AG10803 (cell line): Measurements from ENCODE around the gene HRH3.

Source experiments
- DNase-seq: peaks from one replicate; pipeline ENCODE4 v3.0.0; 2010; ENCODE audit warnings: low read depth
- H3K4me3 ChIP-seq: 2 replicates; pipeline ENCODE4 v1.5.1; 2011; ENCODE audit warnings: mild to moderate bottlenecking, low read length, control low read depth
- TF ChIP-seq, protein P1 (sequence below): conservative IDR thresholded peaks from 2 replicates; pipeline ENCODE4 v1.5.1; 2011; ENCODE audit warnings: mild to moderate bottlenecking, low read length, control low read depth, inconsistent platforms

The HRH3 gene

DNA sequence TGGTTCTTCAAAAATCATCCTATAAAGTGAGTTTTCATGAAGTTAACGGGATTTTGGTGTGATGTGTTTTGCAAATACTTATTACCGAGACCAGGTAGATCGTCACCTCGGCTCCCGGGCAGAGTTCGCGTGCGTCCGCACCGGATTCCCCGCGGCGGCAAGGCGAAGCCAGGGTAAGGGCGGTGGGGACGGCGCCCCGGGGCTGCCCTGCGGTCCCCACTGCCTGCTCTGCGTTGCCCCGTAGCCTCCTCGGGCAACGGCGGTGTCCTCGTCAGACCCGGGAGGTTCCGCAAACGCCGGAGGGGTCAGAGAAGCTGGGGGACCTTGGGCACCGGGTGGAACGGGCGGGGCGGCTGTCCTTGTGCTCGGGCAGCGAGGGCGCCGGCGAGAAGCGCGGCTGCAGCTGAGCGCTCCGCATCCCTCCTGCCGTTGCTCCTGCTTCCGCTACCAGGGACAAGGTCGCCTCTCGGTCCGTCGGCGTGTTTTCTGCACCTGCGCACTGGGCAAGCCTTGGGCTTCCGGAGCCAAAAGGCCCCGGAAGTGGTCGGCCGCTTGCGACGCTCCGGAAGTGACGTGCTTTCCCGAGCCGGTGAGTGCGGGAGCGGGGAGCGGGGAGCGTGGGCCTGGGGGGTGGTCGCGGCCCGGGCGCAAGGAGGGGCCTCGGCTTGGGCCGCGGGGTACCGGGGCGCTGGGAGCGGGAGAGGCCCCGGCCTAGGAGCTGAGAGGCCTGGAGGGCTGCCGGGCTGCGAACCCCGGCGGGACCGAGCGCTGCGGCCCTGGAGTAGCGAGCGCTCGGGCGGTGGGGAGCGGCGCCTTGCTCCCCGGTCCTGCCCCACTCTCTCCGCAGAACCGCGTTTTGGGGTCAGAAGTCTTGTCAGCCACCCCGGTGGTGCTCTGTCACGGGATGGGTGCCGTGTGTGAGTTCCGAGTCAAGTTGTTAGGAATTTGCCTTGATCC lies 37.3 kb downstream of the HRH3 start, which contains the start of gene MTG2:
MTG2 (plus strand) TSS at position 560 of the 957 bp plus-strand sequence. CDS start 10,393 bp downstream, outside the sequence.
- peak; percentile 93 for DNase-seq
- peak within 1 kb of the TSS; percentile 96 for H3K4me3 ChIP-seq
- TF ChIP-seq, protein P1, sequence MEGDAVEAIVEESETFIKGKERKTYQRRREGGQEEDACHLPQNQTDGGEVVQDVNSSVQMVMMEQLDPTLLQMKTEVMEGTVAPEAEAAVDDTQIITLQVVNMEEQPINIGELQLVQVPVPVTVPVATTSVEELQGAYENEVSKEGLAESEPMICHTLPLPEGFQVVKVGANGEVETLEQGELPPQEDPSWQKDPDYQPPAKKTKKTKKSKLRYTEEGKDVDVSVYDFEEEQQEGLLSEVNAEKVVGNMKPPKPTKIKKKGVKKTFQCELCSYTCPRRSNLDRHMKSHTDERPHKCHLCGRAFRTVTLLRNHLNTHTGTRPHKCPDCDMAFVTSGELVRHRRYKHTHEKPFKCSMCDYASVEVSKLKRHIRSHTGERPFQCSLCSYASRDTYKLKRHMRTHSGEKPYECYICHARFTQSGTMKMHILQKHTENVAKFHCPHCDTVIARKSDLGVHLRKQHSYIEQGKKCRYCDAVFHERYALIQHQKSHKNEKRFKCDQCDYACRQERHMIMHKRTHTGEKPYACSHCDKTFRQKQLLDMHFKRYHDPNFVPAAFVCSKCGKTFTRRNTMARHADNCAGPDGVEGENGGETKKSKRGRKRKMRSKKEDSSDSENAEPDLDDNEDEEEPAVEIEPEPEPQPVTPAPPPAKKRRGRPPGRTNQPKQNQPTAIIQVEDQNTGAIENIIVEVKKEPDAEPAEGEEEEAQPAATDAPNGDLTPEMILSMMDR = no peak

- TF ChIP-seq, protein P1 = no peak
- H3K4me3 ChIP-seq = peak overlapping the region; percentile 96
- DNase-seq = no peak
These were observed 38.3 kb downstream of the HRH3 start for GRCh38 chr20:62181808-62182207.

- TF ChIP-seq, protein P1 = no peak
- DNase-seq = no peak
- no peak overlapping the region for H3K4me3 ChIP-seq
These were observed 40.9 kb downstream of the HRH3 start for GRCh38 chr20:62179162-62179504.

- no peak for DNase-seq
- H3K4me3 ChIP-seq = no peak overlapping the region
- TF ChIP-seq, protein P1 = no peak
These were observed 41.5 kb downstream of the HRH3 start for GRCh38 chr20:62178316-62179161.

GRCh38 chr20:62177307-62177706 lies 42.8 kb downstream of the HRH3 start:
- H3K4me3 ChIP-seq = no peak overlapping the region
- DNase-seq = no peak
- TF ChIP-seq, protein P1 = no peak

- TF ChIP-seq, protein P1 = no peak
- H3K4me3 ChIP-seq = no peak overlapping the region
- DNase-seq = no peak
These were observed 43.2 kb downstream of the HRH3 start for GRCh38 chr20:62176866-62177265.
